Stomach (tissue), 9 donors: ENCODE measurements around the gene FAM124A. TPM values are rescaled to one million over a fixed set of nuclear protein-coding genes. Genes with fewer than 3 reads are reported as not detected.

Source experiments
- DNase-seq, 2 donors: peaks; one replicate each; pipeline versions ENCODE4 v3.0.0 to v3.0.0-alpha.2; 2013 to 2019
- H3K27ac ChIP-seq, 5 donors: fragments of 200-600 bp in 4 of 5; sonication (generic) in 4 of 5; one replicate each; pipeline ENCODE4 v1.5.1; 2013 to 2019; ENCODE audit warnings: mild to moderate bottlenecking in 1 of 5, moderate library complexity in 1 of 5
- H3K27me3 ChIP-seq, 3 donors: fragments of 200-600 bp; sonication (generic); one replicate each; pipeline ENCODE4 v1.5.1; 2017 to 2019; ENCODE audit warnings: mixed run types in 1 of 3
- H3K36me3 ChIP-seq, 4 donors: fragments of 200-600 bp; sonication (generic); 1 replicate in 3 of 4; 2 replicates in 1 of 4; pipeline ENCODE4 v1.5.1; 2016 to 2019
- H3K4me1 ChIP-seq, 4 donors: fragments of 200-600 bp; sonication (generic); one replicate each; pipeline ENCODE4 v1.5.1; 2016 to 2019
- H3K4me3 ChIP-seq, 4 donors: fragments of 200-600 bp; sonication (generic) in 3 of 4; one replicate each; pipeline ENCODE4 v1.5.1; 2016 to 2019; ENCODE audit warnings: mild to moderate bottlenecking in 1 of 4
- H3K9me3 ChIP-seq, 4 donors: fragments of 200-600 bp; sonication (generic); one replicate each; pipeline ENCODE4 v1.5.1; 2016 to 2019
- EP300 ChIP-seq: sonication (generic); formaldehyde crosslinking; IDR thresholded peaks from one replicate; pipeline ENCODE4 v1.6.1; 2017; ENCODE audit warnings: antibody characterized with exemption
- POLR2A ChIP-seq, 4 donors: fragments of 450-650 bp; IDR thresholded peaks; one replicate each; pipeline ENCODE4 v1.6.1; 2016; ENCODE audit warnings: antibody characterized with exemption in 4 of 4, control low read depth in 2 of 4, mild to moderate bottlenecking in 1 of 4, moderate library complexity in 1 of 4
- POLR2AphosphoS5 ChIP-seq, 3 donors: sonication (generic); formaldehyde crosslinking; IDR thresholded peaks; one replicate each; pipeline ENCODE4 v1.6.1; 2016; ENCODE audit warnings: antibody characterized with exemption in 3 of 3
- WGBS, 5 donors: extraction: QIAGEN DNeasy Blood & Tissue Kit in 3 of 5; methylation state at CpG; one replicate each; pipeline versions ENCODE4 v1.1.5 to v1.1.7; 2013 to 2018; 5-methylcytosine and 5-hydroxymethylcytosine counted together
- intact Hi-C: fragments of 100-400 bp; cut with DNase I; formaldehyde crosslinking; loops from one replicate; pipeline ENCODE4 v1.15.1; 2023; ENCODE audit warnings: low total_unique reads
- polyA plus RNA-seq, 3 donors: library from polyadenylated mRNA; stranded (reverse); fragments of 200-250 nt; gene quantifications; one replicate each; pipeline ENCODE4 v1.2.3, GENCODE V29; 2013
- small RNA-seq, 4 donors: library from RNA; depleted of rRNA; stranded (forward); fragments of <200 nt; gene quantifications; one replicate each; pipeline ENCODE3, GENCODE V24; 2016
- total RNA-seq, 5 donors: library from RNA; depleted of rRNA; stranded (reverse); fragments of >200 nt; gene quantifications; one replicate each; pipeline versions ENCODE4 v1.1.0 to v1.2.3, GENCODE V29; 2014 to 2016
- TF ChIP-seq, protein P1 (sequence below), 7 experiments: fragments of 450-650 bp in 4 of 7; fragments of 200-600 bp in 3 of 7; sonication (generic) in 3 of 7; IDR thresholded peaks; one replicate each; pipeline ENCODE4 v1.5.1; 2016 to 2019; ENCODE audit warnings: antibody characterized with exemption in 7 of 7, control low read depth in 2 of 7, mild to moderate bottlenecking in 1 of 7
- donor health status: healthy with polysubstance abuse.
- donor health status: Bipolar disorder and iron deficiency.
- donor health status: healthy.

Gene FAM124A
- total and polyA plus RNA-seq, 8 donors, result 0.46 to 21.0 (median 2.6) TPM

DNA sequence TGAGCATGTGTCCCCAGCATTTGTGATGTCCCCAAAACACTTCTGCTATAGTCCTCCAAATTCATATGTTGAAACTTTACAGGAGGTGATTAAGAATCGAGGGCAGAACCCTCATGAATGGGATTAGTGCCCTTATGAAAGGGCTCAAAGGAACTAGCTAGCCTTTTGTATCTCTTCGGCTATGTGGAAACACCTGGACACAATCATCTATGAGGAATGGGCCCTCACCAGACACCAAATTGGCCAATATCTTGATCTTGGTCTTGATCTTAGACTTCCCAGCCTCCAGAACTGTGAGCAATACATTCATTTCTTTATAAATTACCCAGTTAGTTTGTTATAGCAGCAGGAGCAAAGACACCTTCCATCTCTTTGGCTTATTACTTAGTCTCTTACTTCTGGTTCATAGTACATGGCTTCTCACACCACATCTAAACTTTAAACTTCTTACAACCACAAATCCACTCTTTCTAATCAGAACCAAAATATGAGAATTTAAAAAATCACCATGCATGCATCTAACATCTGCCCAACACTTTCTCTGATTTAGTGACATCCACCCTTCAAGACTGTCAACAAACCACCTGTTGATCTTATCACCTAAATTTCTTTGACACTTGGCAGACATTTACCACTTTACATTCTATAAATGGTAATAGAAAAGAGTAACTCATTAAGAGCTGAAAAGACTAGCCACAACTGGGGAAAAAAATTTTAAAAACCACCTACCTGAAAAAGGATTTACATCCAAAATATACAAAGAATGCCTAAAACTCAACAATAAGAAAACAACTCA lies 110.6 kb downstream of the FAM124A start:
- Histone ChIP-seq H3K27me3 (no peaks in the 10 kb centered on the region), H3K36me3 (no peaks in the 10 kb centered on the region), H3K4me3 (no peak overlapping the region), H3K9me3 (no peaks in the 10 kb centered on the region), H3K27ac (no peak overlapping the region), H3K4me1 (no peaks in the 10 kb centered on the region)
- intact Hi-C loops, result no loop called here
- WGBS, 5 donors, result 73 to 87% (median 83%) methylated on average over 2 of the region's 2 CpGs
- DNase-seq, result no peak
- TF ChIP-seq POLR2AphosphoS5 (IDR thresholded peaks at IDR 0.05) (no peak), EP300 (no peak), POLR2A (IDR thresholded peaks at IDR 0.05) (no peak)
- TF ChIP-seq, protein P1, sequence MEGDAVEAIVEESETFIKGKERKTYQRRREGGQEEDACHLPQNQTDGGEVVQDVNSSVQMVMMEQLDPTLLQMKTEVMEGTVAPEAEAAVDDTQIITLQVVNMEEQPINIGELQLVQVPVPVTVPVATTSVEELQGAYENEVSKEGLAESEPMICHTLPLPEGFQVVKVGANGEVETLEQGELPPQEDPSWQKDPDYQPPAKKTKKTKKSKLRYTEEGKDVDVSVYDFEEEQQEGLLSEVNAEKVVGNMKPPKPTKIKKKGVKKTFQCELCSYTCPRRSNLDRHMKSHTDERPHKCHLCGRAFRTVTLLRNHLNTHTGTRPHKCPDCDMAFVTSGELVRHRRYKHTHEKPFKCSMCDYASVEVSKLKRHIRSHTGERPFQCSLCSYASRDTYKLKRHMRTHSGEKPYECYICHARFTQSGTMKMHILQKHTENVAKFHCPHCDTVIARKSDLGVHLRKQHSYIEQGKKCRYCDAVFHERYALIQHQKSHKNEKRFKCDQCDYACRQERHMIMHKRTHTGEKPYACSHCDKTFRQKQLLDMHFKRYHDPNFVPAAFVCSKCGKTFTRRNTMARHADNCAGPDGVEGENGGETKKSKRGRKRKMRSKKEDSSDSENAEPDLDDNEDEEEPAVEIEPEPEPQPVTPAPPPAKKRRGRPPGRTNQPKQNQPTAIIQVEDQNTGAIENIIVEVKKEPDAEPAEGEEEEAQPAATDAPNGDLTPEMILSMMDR (IDR thresholded peaks at IDR 0.05), result no peak

DNA sequence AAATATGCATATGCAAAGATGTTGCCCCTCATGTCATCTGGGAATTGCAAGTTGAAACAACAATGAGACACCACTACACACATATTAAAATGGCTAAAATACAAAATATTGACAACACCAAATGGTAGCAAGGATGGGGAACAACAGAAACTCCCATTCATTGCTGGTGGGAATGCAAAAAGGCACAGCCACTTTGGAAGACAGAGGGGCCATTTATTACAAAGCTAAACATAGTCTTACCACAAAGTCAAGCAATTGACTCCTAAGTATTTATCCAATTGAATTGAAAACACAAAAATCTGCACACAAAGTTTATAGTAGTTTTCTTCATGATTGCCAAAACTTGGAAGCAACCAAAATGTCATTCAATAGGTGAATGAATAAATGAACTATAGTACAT lies 111.2 kb downstream of the FAM124A start:
- Histone ChIP-seq H3K4me3 (no peak overlapping the region), H3K27me3 (no peaks in the 10 kb centered on the region), H3K27ac (no peak overlapping the region), H3K4me1 (no peaks in the 10 kb centered on the region), H3K36me3 (no peaks in the 10 kb centered on the region), H3K9me3 (no peaks in the 10 kb centered on the region)
- intact Hi-C loops, result no loop called here
- no peak for DNase-seq
- TF ChIP-seq POLR2A (IDR thresholded peaks at IDR 0.05), result no peak
- no peak for TF ChIP-seq EP300
- TF ChIP-seq, protein P1 (IDR thresholded peaks at IDR 0.05), result no peak
- TF ChIP-seq POLR2AphosphoS5 (IDR thresholded peaks at IDR 0.05), result no peak

DNA sequence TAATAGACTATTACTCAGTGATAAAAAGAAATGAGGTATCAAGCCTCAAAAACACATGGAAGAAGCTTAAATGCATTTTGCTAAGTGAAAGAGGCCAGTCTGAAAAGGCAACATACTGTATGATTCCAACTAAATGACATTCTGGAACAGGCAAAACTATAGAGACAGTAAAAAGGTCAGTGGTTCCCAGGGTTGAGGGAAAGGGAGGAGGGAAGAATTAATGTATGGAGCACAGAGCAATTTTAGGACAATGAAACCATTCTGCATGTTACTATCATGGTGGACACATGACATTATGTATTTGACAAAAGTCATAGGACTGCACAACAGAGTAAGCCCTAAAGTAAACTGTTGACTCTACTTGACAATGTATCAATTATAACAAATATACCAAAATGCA lies 111.6 kb downstream of the FAM124A start:
- Histone ChIP-seq H3K9me3 (no peaks in the 10 kb centered on the region), H3K27ac (no peak overlapping the region), H3K36me3 (no peaks in the 10 kb centered on the region), H3K27me3 (no peaks in the 10 kb centered on the region), H3K4me3 (no peak overlapping the region), H3K4me1 (no peaks in the 10 kb centered on the region)
- TF ChIP-seq POLR2A (IDR thresholded peaks at IDR 0.05) (no peak), EP300 (no peak), POLR2AphosphoS5 (IDR thresholded peaks at IDR 0.05) (no peak)
- TF ChIP-seq, protein P1 (IDR thresholded peaks at IDR 0.05), result no peak
- no peak for DNase-seq
- intact Hi-C loops, result no loop called here

Small RNAs within 50 kb of the gene (small RNA-seq; reads per million reads assigned to genes)
- gene PRELID3BP2, result 0 reads per million in 4 donors

Other genes with a start within 250 kb of the FAM124A start
- not detected for gene C13orf42, start 111.1 kb upstream of the FAM124A start, total RNA-seq
- gene C13orf42, start 111.1 kb upstream of the FAM124A start, polyA plus RNA-seq, result not detected
- under 1 TPM in 1 of 5 donors, not detected in 4; 0.55 TPM for gene SERPINE3, start 117.3 kb downstream of the FAM124A start, total RNA-seq
- not detected for gene SERPINE3, start 117.3 kb downstream of the FAM124A start, polyA plus RNA-seq
- 100 to 1,000 TPM in 1 of 5 donors, 10 to 100 TPM in 4; 12.3 to 200 (median 41.2) TPM for gene INTS6, start 230.6 kb downstream of the FAM124A start, total RNA-seq
- gene INTS6, start 230.6 kb downstream of the FAM124A start, polyA plus RNA-seq, result 10 to 100 TPM; 10.7 to 15.0 (median 12.5) TPM